ENCODE results near the gene DNAJB1. TPM values are rescaled to one million over a fixed set of nuclear protein-coding genes. Genes with fewer than 3 reads are reported as not detected.

DNAJB1 gene
- total RNA-seq, 4 donors from 2014 or later, result 12.3 to 27.3 (median 16.6) TPM

GRCh38 chr19:14473978-14474578 is 44.1 kb downstream of the DNAJB1 start:
- no peak overlapping the region for H3K27ac ChIP-seq
- in situ Hi-C loops (cut with MboI; ENCODE audit: low sequenced_read_pairs in 4 of 4), result no loop called here
- DNase-seq, result no peak
- TF ChIP-seq POLR2A (IDR thresholded peaks at IDR 0.05), result no peak
- intact Hi-C loops (cut with DNase I; ENCODE audit: low total_unique reads), result no loop called here
- peak; percentile 31 to 37 for ATAC-seq
- H3K4me1 ChIP-seq, result peaks cover 5 to 15% of the 10 kb centered on the region in 2 donors
- peak overlapping the region in 1 of 4 donors; percentile 28 for H3K4me3 ChIP-seq
- peaks cover 0 to 33% of the 10 kb centered on the region in 2 donors for H3K36me3 ChIP-seq
- no peaks in the 10 kb centered on the region for H3K9me3 ChIP-seq
- peaks cover 27 to 39% (median 33%) of the 10 kb centered on the region in 3 donors for H3K27me3 ChIP-seq

- H3K4me3 ChIP-seq, result peak overlapping the region in 1 of 4 donors; percentile 28
- peaks cover 27 to 39% (median 33%) of the 10 kb centered on the region in 3 donors for H3K27me3 ChIP-seq
- H3K27ac ChIP-seq, result no peak overlapping the region
- intact Hi-C loops (cut with DNase I; ENCODE audit: low total_unique reads) (no loop called here), in situ Hi-C loops (cut with MboI; ENCODE audit: low sequenced_read_pairs in 4 of 4) (no loop called here)
- ATAC-seq, result no peak
- H3K9me3 ChIP-seq, result no peaks in the 10 kb centered on the region
- no peak for TF ChIP-seq CTCF (IDR thresholded peaks at IDR 0.05 in 4 of 5, conservative IDR thresholded peaks at IDR 0.05 in 1 of 5)
- TF ChIP-seq POLR2A (IDR thresholded peaks at IDR 0.05), result no peak
- no peak for DNase-seq
- H3K4me1 ChIP-seq, result peaks cover 5 to 15% of the 10 kb centered on the region in 2 donors
- H3K36me3 ChIP-seq, result peaks cover 0 to 29% of the 10 kb centered on the region in 2 donors
These were observed 44.9 kb downstream of the DNAJB1 start for GRCh38 chr19:14473073-14473977.

- Histone ChIP-seq H3K9me3 (no peaks in the 10 kb centered on the region), H3K27ac (no peak overlapping the region), H3K4me3 (peak overlapping the region in 3 of 4 donors; percentile 16 to 28 (median 25)), H3K4me1 (peaks cover 5 to 15% of the 10 kb centered on the region in 2 donors), H3K27me3 (peaks cover 27 to 39% (median 28%) of the 10 kb centered on the region in 3 donors), H3K36me3 (peaks cover 0 to 30% of the 10 kb centered on the region in 2 donors)
- no peak for DNase-seq
- no peak for TF ChIP-seq POLR2A (IDR thresholded peaks at IDR 0.05)
- peak; percentile 77 to 97 (median 93) for TF ChIP-seq CTCF (IDR thresholded peaks at IDR 0.05 in 4 of 5, conservative IDR thresholded peaks at IDR 0.05 in 1 of 5)
- intact Hi-C loops (cut with DNase I; ENCODE audit: low total_unique reads), result no loop called here
- in situ Hi-C loops (cut with MboI; ENCODE audit: low sequenced_read_pairs in 4 of 4), result no loop called here
- peak in 1 of 2 donors; percentile 71 for ATAC-seq
These were observed 45.8 kb downstream of the DNAJB1 start for GRCh38 chr19:14472202-14472938.

- no peak overlapping the region for H3K4me3 ChIP-seq
- DNase-seq (no peak), ATAC-seq (no peak)
- peaks cover 0 to 37% of the 10 kb centered on the region in 2 donors for H3K36me3 ChIP-seq
- no peak overlapping the region for H3K27ac ChIP-seq
- no peak for TF ChIP-seq POLR2A (IDR thresholded peaks at IDR 0.05)
- no peak for TF ChIP-seq CTCF (IDR thresholded peaks at IDR 0.05 in 4 of 5, conservative IDR thresholded peaks at IDR 0.05 in 1 of 5)
- H3K27me3 ChIP-seq, result peaks cover 23 to 33% (median 27%) of the 10 kb centered on the region in 3 donors
- intact Hi-C loops (cut with DNase I; ENCODE audit: low total_unique reads), result no loop called here
- no peaks in the 10 kb centered on the region for H3K9me3 ChIP-seq
- in situ Hi-C loops (cut with MboI; ENCODE audit: low sequenced_read_pairs in 4 of 4), result no loop called here
- peaks cover 5 to 15% of the 10 kb centered on the region in 2 donors for H3K4me1 ChIP-seq
These were observed 46.6 kb downstream of the DNAJB1 start for GRCh38 chr19:14471436-14472187.
